HepG2 (cell line): ENCODE data around the gene TOR4A. TPM values are rescaled to one million over a fixed set of nuclear protein-coding genes. Genes with fewer than 3 reads are reported as not detected.

Source experiments
- ATAC-seq: fragments of 200-7000 bp; cut with Tn5 transposase; 3 replicates; pipeline ENCODE4 v1.9.1; 2020; ENCODE audit warnings: mild to moderate bottlenecking, moderate library complexity
- BruUV-seq: library from RNA; stranded (reverse); fragments of 400-500 nt; replicated peaks from 2 replicates; lab custom pipeline; 2021; lab: Mats Ljungman, UMichigan
- CTCF ChIA-PET: fragments of 300-600 bp; formaldehyde crosslinking; extraction: SDS; loops from one replicate; lab custom pipeline; 2021; ENCODE audit warnings: low total read pairs, inconsistent platforms, low intra/inter-chr PET ratio; lab: Yijun Ruan, JAX
- POLR2A ChIA-PET: fragments of 350-600 bp; sonication (Branson Sonifier 250); formaldehyde crosslinking; loops from one replicate; lab custom pipeline; 2020; ENCODE audit warnings: antibody characterized with exemption, inconsistent platforms; lab: Yijun Ruan, JAX
- DNase-seq: peaks from one replicate; pipeline ENCODE4 v3.0.0-alpha.2; 2015; ENCODE audit warnings: low spot score
- FAIRE-seq: peaks from 3 replicates; lab custom pipeline; 2011; peaks lifted over from hg19 to GRCh38; lab: Jason Lieb, UNC
- H2AFZ ChIP-seq: one replicate; pipeline ENCODE4 v1.6.1; 2011; ENCODE audit warnings: low read length, inconsistent platforms
- H3K27ac ChIP-seq: fragments of 300-600 bp; 3 replicates; pipeline ENCODE4 v1.8.0; 2011; ENCODE audit warnings: mixed run types, mild to moderate bottlenecking, mixed read lengths, low read length, inconsistent platforms; ENCODE audit not compliant: insufficient read depth; ENCODE audit errors: extremely low read length
- H3K27me3 ChIP-seq, 2 experiments: fragments of 200-600 bp in 1 of 2; 2 replicates in 1 of 2; 3 replicates in 1 of 2; pipeline versions ENCODE4 v1.6.0 to v1.8.0; 2011; ENCODE audit warnings: low read length in 2 of 2, mild to moderate bottlenecking in 2 of 2, moderate library complexity in 2 of 2, inconsistent platforms in 1 of 2; ENCODE audit not compliant: insufficient read depth in 2 of 2, control insufficient read depth in 1 of 2
- H3K36me3 ChIP-seq, 2 experiments: fragments of 200-600 bp in 1 of 2; replicated peaks in 1 of 2; 2 replicates in 1 of 2; 3 replicates in 1 of 2; pipeline versions ENCODE4 v1.5.1 to v1.8.0; 2011; ENCODE audit warnings: low read length in 2 of 2, inconsistent platforms in 1 of 2; ENCODE audit not compliant: insufficient read depth in 2 of 2, control insufficient read depth in 1 of 2
- H3K4me1 ChIP-seq: 2 replicates; pipeline ENCODE4 v1.5.1; 2012; ENCODE audit warnings: low read length, inconsistent platforms; ENCODE audit not compliant: insufficient read depth
- H3K4me2 ChIP-seq: 2 replicates; pipeline ENCODE4 v1.6.0; 2011; ENCODE audit warnings: low read depth, low read length, inconsistent platforms
- H3K4me3 ChIP-seq, 3 experiments: fragments of 200-600 bp in 1 of 3; sonication (generic), shearing (Covaris generic) in 1 of 3; replicated peaks in 1 of 3; 2 replicates each; pipeline ENCODE4 v1.5.1; 2011 to 2016; ENCODE audit warnings: low read length in 3 of 3, inconsistent platforms in 2 of 3, low read depth in 2 of 3, mild to moderate bottlenecking in 2 of 3, control low read depth in 1 of 3, mixed read lengths in 1 of 3; ENCODE audit not compliant: insufficient read depth in 1 of 3
- H3K79me2 ChIP-seq: one replicate; pipeline ENCODE4 v1.6.1; 2011; ENCODE audit warnings: low read length, inconsistent platforms; ENCODE audit not compliant: insufficient read depth
- H3K9ac ChIP-seq: 2 replicates; pipeline ENCODE4 v1.6.0; 2011; ENCODE audit warnings: mild to moderate bottlenecking, low read depth, low read length, inconsistent platforms; ENCODE audit not compliant: insufficient read depth
- H3K9me3 ChIP-seq: 2 replicates; pipeline ENCODE4 v1.5.1; 2012; ENCODE audit warnings: mild to moderate bottlenecking, low read length
- H4K20me1 ChIP-seq: 2 replicates; pipeline ENCODE4 v1.6.0; 2011; ENCODE audit warnings: inconsistent platforms, mild to moderate bottlenecking, low read length, moderate library complexity; ENCODE audit not compliant: insufficient read depth
- AGO2 ChIP-seq: fragments of 200-400 bp; formaldehyde crosslinking; optimal IDR thresholded peaks from 2 replicates; pipeline ENCODE3; 2017; ENCODE audit warnings: mild to moderate bottlenecking, low read depth, low read length, moderate library complexity
- EED ChIP-seq: sonication (generic); formaldehyde crosslinking; IDR thresholded peaks from 2 replicates; pipeline ENCODE4 v1.5.0; 2020; ENCODE audit warnings: mild to moderate bottlenecking, missing genetic modification reagents
- GABPB1 ChIP-seq: IDR thresholded peaks from 2 replicates; pipeline ENCODE4 v1.6.1; 2016; ENCODE audit warnings: mild to moderate bottlenecking, missing genetic modification reagents, moderate library complexity, missing compliant biosample characterization
- KDM5B ChIP-seq: sonication (generic); formaldehyde crosslinking; IDR thresholded peaks from 2 replicates; pipeline ENCODE4 v1.4.0; 2020; ENCODE audit warnings: missing genetic modification reagents, mild to moderate bottlenecking, borderline replicate concordance
- POGZ ChIP-seq: sonication (generic); formaldehyde crosslinking; IDR thresholded peaks from 2 replicates; pipeline ENCODE4 v1.4.0; 2020; ENCODE audit warnings: mild to moderate bottlenecking, missing genetic modification reagents
- POLR2AphosphoS2 ChIP-seq: IDR thresholded peaks from 2 replicates; pipeline ENCODE4 v1.6.1; 2011; ENCODE audit warnings: low read depth, low read length, improper control_type of control experiment
- ZFP1 ChIP-seq: IDR thresholded peaks from 2 replicates; pipeline ENCODE4 v1.6.1; 2016
- WGBS: methylation state at CpG from one replicate; pipeline ENCODE4 v1.1.6; 2017; ENCODE audit warnings: low lambda C conversion rate; 5-methylcytosine and 5-hydroxymethylcytosine counted together
- in situ Hi-C: cut with HindIII; loops from 2 replicates; pipeline ENCODE4 v1.10.0; 2017; ENCODE audit warnings: low pct_unique_long_range_greater_than_20kb; ENCODE audit not compliant: extremely low pct_ligation_motif_present
- intact Hi-C: fragments of 100-400 bp; cut with micrococcal nuclease; formaldehyde crosslinking; loops from one replicate; pipeline ENCODE4 v1.10.0; 2022; ENCODE audit not compliant: unreplicated experiment
- polyA plus RNA-seq, 8 experiments: library from polyadenylated mRNA; depleted of rRNA in 3 of 8; stranded (reverse) in 7 of 8; unstranded in 1 of 8; fragments of >200 nt; fragmentation: Illumina TruSeq in 4 of 8; extraction: Trizol in 4 of 8; gene quantifications; 2 replicates each; pipeline versions ENCODE4 v1.2.1 to v1.2.3, GENCODE V29; 2011 to 2016; ENCODE audit warnings: low read depth in 4 of 8, missing spikeins in 1 of 8, mixed read lengths in 1 of 8; ENCODE audit not compliant: insufficient read depth in 1 of 8
- total RNA-seq, 5 experiments: library from RNA; depleted of rRNA; stranded (reverse); fragments of >200 nt; fragmentation: Illumina TruSeq; extraction: Trizol; gene quantifications; 2 replicates each; pipeline ENCODE4 v1.2.3, GENCODE V29; 2016; ENCODE audit warnings: low read depth in 1 of 5
- TF ChIP-seq, protein P1 (sequence below): sonication (generic); formaldehyde crosslinking; IDR thresholded peaks from 2 replicates; pipeline ENCODE4 v1.4.0; 2020; ENCODE audit warnings: missing genetic modification reagents

Gene TOR4A
- total and polyA plus RNA-seq, 2 of the 13 experiments (the other 11 are each of a cell fraction or from before 2014, with no cell fraction given): 11.1 to 14.2 TPM

DNA sequence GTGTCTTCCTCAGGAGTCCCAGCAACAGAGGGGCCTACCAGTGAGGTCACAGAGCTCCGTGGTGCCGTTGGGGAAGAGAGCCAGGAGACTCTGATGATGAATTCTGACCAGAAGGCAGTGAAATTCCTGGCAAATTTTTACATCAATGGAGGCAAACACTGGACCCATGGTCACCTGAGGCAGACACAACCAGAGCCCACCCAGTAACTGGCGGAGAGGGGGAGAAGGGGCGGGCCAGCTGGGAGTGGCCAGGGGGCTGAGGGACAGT is 26.4 kb upstream of the TOR4A start, which contains the start of gene STPG3:
STPG3 (plus strand) TSS at position 93 of the 268 bp plus-strand sequence; CDS start at position 94, 1 bp downstream.
- peaks cover 80% of the 10 kb centered on the region for H3K4me1 ChIP-seq
- peak within 1 kb of the TSS; percentile 48 for H3K4me2 ChIP-seq
- in situ Hi-C loops (no loop called here), intact Hi-C loops (no loop called here)
- no peak for FAIRE-seq
- TF ChIP-seq ZFP1 (CRISPR knock-in tag): no peak
- TF ChIP-seq POLR2AphosphoS2: no peak
- TF ChIP-seq EED (CRISPR knock-in tag): 0 out of 2 replicates have a peak, but pooled peaks have one; percentile 1
- peak within 1 kb of the TSS in 1 of 3 experiments; percentile 19; a peak in 1 of 6 replicates for H3K4me3 ChIP-seq
- H3K27ac ChIP-seq: no peak within 1 kb of the TSS
- no TSS peak for BruUV-seq
- no peak within 1 kb of the TSS for H2AFZ ChIP-seq
- no peak for ATAC-seq
- ChIA-PET CTCF (no interaction called here), POLR2A (interaction anchor here (1.2 to 14.2 kb wide), 2 partner anchors 8 to 25 kb away, joined by 3 to 317 read pairs; partner anchors contain the start of gene TUBB4B)
- H3K79me2 ChIP-seq: peaks cover 9% of the 10 kb centered on the region
- DNase-seq: no peak
- peak within 1 kb of the TSS; percentile 14; the same call in 1 of the 2 replicates for H3K9ac ChIP-seq
- no peaks in the 10 kb centered on the region for H4K20me1 ChIP-seq
- no peaks in the 10 kb centered on the region for H3K9me3 ChIP-seq
- WGBS: 36% methylated on average over 4 of the region's 4 CpGs
- H3K36me3 ChIP-seq: no peaks in the 10 kb centered on the region
- H3K27me3 ChIP-seq: peaks cover 2 to 9% of the 10 kb centered on the region in 2 experiments; a peak in 2 of 5 replicates

DNA sequence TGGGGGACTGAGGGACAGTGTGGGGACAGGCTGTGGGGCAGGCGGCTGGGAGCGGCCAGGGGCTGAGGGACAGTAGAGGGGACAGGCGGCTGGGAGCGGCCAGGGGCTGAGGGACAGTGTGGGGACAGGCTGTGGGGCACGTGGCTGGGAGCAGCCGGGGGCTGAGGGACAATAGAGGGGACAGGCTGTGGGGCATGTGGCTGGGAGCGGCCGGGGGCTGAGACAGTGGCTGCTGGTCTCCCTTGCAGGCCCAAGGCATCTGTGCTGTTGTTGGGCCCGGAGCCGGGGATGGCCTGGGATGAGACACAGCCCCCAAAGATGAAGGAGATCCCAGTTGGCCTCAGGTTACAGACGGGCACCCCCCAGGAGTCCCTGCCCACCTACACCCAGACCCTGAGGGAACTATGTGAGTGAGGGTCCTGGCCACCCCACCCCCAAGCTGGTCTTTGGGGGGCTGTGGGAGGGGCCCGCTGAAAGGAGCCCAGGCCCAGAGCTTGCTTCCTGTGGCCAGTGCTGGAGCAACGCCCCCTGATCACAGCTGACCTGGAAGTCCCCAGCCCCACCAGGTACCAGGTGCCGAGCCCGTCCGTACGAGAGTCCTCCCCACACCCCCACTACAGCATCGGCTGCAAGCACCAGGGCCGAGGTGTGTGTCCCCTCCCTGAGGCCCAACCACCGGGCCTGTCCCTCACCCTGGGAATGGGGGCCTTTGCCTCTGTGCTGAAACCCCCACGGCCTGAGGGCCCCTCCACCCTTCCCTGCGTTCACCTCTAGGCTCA is 25.8 kb upstream of the TOR4A start:
- in situ Hi-C loops: no loop called here
- 48% methylated on average over 12 of the region's 22 CpGs for WGBS
- no peak overlapping the region for H2AFZ ChIP-seq
- H3K79me2 ChIP-seq: peaks cover 14% of the 10 kb centered on the region
- no peaks in the 10 kb centered on the region for H3K9me3 ChIP-seq
- peak overlapping the region; percentile 5; the same call in 1 of the 2 replicates for H3K9ac ChIP-seq
- H3K36me3 ChIP-seq: peaks cover 1 to 2% of the 10 kb centered on the region in 2 experiments; a peak in 2 of 5 replicates
- TF ChIP-seq GABPB1 (CRISPR knock-in tag) (peak; percentile 9; the same call in 1 of the 2 replicates), POGZ (CRISPR knock-in tag) (no peak), KDM5B (0 out of 2 replicates have a peak, but pooled peaks have one; percentile 15), AGO2 (peak; percentile 68)
- TF ChIP-seq, protein P1, sequence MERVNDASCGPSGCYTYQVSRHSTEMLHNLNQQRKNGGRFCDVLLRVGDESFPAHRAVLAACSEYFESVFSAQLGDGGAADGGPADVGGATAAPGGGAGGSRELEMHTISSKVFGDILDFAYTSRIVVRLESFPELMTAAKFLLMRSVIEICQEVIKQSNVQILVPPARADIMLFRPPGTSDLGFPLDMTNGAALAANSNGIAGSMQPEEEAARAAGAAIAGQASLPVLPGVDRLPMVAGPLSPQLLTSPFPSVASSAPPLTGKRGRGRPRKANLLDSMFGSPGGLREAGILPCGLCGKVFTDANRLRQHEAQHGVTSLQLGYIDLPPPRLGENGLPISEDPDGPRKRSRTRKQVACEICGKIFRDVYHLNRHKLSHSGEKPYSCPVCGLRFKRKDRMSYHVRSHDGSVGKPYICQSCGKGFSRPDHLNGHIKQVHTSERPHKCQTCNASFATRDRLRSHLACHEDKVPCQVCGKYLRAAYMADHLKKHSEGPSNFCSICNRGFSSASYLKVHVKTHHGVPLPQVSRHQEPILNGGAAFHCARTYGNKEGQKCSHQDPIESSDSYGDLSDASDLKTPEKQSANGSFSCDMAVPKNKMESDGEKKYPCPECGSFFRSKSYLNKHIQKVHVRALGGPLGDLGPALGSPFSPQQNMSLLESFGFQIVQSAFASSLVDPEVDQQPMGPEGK (CRISPR knock-in tag): 0 out of 2 replicates have a peak, but pooled peaks have one; percentile 15
- TF ChIP-seq, all 625 proteins: peak for 4
- ATAC-seq (no peak), FAIRE-seq (no peak), DNase-seq (no peak)
- H3K4me2 ChIP-seq: no peak overlapping the region; the same call in 1 of the 2 replicates
- ChIA-PET POLR2A (interaction anchor here (0.6 to 14.2 kb wide), 4 partner anchors 9 to 198 kb away, joined by 3 to 317 read pairs (median 28); partner anchors contain the start of genes TOR4A and TUBB4B), CTCF (no interaction called here)
- intact Hi-C loops: no loop called here
- H3K4me3 ChIP-seq: peak overlapping the region in 1 of 3 experiments; percentile 19; a peak in 1 of 6 replicates
- no TSS peak for BruUV-seq
- H3K27me3 ChIP-seq: peaks cover 1 to 9% of the 10 kb centered on the region in 2 experiments; a peak in 2 of 5 replicates
- no peaks in the 10 kb centered on the region for H4K20me1 ChIP-seq
- no peak overlapping the region for H3K27ac ChIP-seq
- peaks cover 83% of the 10 kb centered on the region for H3K4me1 ChIP-seq
